Measurements from ENCODE around the gene POLR2J.
"Not testable (repeated sequence)": the region's sequence is repeated elsewhere in the genome, so short reads cannot be mapped to it uniquely, and the experiment has no call there.

POLR2J gene

GRCh38 chr7:102478314-102479208 is at the start of gene POLR2J:
TSS of gene POLR2J (minus strand) at chr7:102478922. CDS start at chr7:102478860, 62 bp downstream.
- DNase-seq: not testable (repeated sequence)

DNA sequence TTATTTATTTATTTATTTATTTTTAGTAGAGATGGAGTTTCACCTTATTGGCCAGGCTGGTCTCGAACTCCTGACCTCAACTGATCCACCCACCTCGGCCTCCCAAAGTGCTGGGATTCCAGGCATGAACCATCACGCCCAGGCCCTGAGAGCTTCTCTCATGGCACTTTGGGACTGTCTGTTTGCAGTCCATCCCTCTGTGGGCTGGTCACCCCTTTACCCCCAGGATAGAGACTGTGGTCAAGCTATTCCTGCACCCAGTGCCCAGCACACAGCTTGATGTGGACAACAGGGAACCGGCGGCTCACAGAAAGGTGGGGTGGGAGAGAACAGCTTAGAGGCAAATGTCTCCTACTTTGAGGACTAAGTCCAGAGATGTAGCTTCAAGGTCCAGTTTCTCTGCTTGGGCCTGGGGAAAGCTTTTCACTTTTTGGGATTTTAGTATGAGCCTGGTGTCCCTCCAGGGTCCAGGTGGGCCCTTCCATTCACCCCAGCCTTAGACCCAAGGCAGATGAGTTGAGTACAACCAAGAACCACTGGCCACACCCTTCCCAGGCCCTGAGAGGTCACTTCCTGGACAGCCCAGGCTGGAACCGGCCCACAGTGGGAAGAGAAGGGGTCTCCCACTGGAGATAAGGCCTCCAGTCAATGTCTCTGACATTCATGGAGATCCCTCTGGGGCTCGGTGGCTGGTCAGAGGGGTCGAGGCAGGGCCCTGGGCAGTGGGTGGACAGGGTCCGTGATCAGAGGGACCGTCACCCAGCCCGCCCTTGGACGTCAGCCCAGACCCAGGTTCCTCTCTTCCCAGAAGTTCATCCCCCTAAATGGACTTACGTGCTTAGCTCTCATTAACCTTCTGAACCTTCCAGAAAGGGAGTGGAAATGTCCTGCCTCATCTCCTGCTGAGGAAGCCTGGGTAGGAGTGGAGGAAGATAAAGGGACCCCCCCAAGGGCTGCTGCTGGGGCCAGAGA is 49.4 kb upstream of the POLR2J start:
- not testable (repeated sequence) for DNase-seq

DNA sequence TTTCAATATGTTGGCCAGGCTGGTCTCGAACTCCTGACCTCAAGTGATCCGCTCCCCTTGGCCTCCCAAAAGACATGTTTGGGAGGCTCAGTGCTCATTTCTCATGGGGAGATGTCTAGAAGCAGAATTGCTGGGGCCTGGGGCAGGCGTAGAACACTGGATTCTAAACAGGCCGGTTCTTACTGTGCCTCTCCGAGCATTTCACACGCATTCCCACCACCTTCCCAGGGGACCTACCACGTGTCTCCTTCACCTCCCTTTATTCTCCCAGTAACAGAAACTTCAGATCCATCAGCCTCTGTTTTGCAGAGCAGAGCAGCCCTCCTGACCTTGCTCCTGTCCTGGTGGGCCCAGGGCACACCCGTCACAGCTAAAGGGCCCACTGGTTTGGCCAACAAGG is 48.5 kb upstream of the POLR2J start:
- not testable (repeated sequence) for DNase-seq

DNA sequence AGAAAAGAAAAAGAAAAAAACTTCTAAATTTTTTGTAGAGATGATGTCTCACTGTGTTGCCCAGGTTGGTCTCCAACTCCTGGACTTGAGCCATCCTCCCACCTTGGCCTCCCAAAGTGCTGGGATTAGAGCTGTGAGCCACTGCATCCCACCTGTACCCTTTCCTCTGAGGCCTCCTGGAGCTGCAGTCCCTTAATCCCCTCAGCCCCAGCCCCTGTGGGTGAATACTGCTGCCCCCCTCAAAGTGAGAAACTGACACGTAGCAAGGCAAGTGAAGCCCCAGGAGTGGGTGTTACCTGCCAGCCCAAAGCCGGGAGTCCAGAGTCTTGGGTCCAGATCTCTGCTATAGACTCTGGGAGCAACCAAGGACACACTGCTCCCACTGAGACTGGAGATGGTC is 46.1 kb upstream of the POLR2J start:
- DNase-seq: not testable (repeated sequence)

DNA sequence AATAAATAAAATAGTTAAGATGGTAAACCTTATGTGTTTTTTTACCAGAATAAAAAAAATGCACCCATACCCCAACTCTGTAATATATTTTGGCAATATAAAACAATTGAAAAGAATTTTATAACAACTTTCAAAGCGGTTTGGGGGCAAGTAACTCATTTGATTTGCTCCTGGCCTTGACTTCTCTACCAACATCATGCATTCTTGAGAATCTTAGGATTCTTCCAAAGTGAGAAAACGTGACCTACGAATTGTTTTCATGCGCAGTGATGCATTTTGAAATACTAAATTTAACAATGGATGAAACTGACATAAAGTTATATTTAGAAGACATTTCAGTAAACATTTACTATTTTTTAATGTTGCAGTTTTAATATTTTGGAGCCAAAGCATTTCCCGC is 42.1 kb upstream of the POLR2J start:
- not testable (repeated sequence) for DNase-seq

DNA sequence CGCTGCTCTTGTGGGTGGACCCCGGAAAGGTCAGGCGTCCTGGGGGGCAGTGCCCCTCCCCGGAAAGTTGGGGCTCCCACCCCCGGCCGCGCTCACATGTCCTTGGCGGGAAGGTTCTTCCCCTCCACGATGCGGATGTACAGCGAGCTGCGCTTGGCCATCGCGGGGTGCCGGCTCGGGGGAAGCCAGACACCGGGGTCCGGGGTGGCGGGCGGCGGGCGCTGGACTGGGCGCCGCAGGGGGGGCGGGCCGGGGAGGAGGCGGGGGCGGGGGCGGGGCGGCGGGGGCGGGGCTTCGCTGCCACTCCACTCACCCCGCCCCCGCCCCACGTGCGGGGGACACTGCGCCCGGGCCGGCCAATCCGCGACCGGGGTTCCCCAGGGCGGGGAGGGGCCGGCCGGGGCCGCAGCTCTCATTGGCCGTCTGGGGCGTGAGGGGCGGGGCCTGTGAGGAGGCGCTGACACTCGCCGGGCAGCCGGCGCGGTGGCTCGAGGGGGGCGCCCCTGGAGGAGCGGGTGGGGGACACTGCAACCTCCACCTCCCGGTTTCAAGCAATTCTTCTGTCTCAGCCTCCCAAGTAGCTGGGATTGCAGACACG is 38.9 kb upstream of the POLR2J start, which contains the start of gene RASA4B:
RASA4B (minus strand) TSS at position 228 of the 598 bp plus-strand sequence; CDS start at position 161, 67 bp downstream.
- DNase-seq: not testable (repeated sequence)

DNA sequence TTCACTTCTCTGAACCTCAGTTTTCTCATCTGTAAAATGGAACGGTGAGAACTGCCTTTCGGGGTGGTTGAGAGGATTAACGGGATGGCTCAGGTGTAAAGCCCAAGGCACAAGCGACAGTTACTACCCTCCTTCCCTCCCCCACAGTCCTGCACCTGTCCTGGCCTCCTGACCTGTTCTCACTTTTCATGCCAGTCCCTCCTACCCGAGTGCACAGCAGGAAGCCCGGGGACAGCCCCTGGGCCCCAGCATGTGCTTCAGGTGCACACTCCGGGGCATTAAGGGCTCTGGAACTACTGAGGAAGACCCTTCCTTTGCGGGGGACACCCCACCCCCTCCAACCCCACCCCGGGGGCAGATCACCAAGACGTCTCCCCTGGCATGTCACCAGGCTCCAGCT is 38.2 kb upstream of the POLR2J start:
- not testable (repeated sequence) for DNase-seq

DNA sequence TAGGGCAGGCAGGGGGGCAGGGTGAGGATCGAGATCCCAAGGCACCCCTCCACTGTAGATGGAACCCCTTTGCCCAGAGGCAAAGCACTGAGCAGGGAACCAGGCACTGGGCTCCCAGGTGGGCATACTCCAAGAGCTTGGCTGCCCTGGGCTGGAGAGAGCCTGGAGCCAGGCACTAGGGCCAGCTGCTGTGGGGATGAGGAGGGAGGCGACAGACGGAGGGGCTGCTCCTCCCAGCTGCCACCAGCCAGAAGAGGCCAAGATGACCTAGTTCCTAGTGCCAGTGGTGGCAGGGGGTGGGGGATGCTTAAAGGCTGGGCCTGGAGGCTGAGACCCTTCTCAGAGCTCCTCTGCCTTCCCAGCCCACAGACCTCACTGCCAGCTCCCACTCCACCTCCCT is 37.2 kb upstream of the POLR2J start:
- DNase-seq: not testable (repeated sequence)

DNA sequence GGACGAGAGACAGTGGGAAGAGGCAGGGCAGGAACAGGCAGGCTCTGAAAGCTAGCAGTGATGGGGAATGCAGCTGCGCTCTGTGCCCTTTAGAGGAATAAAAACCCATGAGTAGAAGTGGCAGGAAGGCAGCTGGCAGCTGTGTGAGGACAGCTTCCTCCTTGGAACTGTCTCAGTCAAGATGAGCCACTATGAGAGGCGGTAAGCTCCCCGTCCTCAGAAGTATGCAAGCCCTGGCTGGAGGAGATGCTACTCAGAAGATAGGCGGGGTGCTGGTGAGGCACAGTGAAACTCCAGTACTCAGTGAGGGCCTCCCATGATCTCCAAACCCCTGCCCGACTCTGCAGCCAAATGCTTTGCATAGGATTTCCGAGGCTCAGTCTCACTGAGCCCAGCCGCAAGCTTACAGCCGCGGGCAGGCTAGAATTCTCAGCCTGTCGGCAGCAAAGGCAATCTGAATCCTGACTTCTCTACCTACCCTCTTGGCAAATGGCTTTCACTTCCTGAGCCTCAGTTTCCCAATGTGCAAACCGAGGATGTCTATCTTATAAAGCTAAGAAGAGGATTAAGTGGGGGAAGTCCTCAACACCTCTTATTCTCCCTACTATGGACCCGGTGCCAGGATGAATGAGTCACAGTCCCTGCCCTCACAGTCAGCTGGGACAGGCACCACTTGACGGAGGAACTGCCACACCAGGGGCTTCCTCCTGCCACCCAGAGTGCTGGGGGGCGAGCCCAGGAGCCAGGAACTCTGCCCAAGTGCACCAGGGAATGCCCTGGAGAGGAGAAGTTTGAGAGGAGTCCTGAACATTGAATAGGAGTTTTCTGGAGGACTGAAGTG is 36.4 kb upstream of the POLR2J start:
- not testable (repeated sequence) for DNase-seq

DNA sequence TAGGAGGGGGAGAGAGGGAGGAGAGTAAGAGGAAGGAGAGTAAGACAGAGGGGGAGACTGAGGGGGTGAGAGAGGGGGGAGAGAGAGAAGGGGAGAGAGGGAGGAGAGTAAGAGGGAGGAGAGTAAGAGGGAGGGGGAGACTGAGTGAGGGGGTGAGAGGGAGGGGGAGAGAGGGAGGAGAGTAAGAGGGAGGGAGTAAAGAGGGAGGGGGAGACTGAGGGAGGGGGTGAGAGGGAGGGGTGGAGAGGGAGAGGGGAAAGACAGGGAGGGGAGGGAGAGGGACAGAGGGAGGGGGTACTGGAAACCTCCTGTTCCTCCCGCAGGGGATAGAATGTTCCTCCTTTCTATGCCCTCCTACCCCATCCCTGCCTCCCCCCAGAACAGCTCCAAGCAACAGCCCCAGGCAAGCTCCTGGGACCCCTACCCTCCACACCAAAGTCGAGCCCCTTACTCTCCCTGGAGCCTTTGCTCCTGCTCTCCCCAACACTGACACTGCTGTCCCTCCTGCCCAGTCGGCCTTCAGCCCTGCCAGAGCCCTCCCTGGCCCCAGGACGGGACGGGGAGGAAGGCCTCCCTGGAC is 34.0 kb upstream of the POLR2J start:
- DNase-seq: not testable (repeated sequence)

- not testable (repeated sequence) for DNase-seq
Observed at GRCh38 chr7:102511860-102512522, 33.3 kb upstream of the POLR2J start.

GRCh38 chr7:102510575-102510974 is 31.9 kb upstream of the POLR2J start:
- not testable (repeated sequence) for DNase-seq

DNA sequence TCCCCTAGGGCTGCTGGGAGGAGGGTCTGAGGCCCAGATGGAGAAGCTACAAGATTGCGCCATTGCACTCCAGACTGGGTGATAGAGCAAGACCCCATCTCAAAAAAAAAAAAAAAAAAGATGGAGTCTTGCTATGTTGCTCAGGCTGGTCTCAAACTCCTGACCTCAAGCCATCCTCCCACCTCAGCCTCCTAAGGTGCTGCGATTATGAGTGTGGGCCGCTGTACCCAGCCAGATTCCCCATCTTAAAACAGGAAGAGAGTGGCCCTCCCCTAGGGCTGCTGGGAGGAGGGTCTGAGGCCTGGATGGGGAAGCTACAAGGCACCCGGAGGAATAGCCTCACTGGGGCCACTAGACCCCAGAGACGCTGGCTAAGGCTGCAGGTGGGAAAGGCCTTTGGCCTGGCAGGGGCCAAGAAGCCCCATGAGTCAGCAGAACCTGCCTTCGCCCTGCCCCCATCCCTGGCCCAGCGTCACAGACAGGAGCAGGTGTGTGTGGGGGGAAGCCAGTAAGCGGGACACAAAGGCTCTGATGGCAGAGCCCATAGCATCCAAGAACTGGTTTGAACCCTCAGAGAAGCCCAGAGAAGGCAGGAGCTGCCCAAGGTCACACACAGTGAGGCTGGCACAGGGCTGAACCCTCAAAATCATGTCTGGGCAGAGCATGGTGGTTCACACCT is 28.8 kb upstream of the POLR2J start:
- not testable (repeated sequence) for DNase-seq

DNA sequence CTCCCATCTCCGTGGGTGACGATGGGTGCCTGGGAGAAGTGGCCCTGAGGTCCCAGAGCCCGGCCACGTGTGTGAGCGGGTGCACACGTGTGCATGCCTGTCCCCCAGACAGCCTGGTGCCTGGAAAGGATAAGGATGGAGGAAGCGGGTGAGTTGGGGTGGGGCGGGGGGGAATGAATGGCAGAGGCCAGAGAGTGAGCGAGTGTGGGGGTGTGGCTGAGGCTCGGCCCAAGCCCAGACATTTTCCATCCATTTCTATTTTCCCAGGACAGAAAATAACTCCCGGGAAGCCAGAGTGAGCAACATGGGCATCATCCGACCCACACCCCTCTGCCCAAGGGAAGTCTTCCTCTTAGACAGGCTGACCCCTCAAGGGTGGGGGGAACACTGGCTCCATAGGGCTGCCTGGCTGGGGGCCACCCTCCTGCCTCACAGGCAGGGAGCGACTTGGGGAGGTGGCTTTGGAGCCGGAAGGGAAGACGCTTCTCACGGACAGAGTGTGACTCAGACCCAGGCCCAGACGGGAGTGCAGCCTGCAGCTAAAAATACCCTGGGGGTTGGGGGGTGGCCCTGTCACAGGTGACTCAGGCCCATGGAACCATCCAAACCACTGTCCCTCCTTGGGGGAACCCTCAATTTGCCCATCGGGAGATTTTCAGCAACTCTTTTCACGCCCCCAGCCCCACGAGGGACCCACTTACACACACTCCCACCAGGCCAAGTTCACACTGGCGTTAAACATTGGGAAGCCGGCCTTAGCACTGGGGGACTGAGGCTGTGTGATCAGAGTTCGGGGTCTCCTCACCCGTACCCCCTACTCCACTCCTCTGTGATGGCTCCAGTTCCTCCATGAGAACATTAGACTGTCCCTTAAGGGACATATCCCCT is 26.8 kb upstream of the POLR2J start:
- not testable (repeated sequence) for DNase-seq

- not testable (repeated sequence) for DNase-seq
Observed at GRCh38 chr7:102503141-102503540, 24.4 kb upstream of the POLR2J start.

- not testable (repeated sequence) for DNase-seq
Observed at GRCh38 chr7:102498321-102498720, 19.6 kb upstream of the POLR2J start.

DNA sequence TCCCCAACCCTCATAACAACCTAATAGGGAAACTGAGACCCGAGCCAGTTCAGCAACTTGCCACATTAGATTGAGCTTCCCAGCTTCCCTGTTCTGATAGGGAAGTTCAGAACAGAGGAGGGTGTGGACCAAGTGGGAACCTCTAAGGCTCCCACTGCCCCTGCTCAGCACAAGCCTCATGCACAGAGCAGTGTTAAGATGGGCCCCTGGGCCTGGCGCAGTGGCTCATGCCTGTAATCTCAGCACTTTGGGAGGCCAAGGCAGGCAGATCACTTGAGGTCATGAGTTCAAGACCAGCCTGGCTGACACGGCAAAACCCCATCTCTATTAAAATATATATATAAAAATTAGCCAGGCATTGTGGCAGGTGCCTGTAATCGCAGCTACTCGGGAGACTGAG is 18.6 kb upstream of the POLR2J start:
- not testable (repeated sequence) for DNase-seq

- DNase-seq: not testable (repeated sequence)
Observed at GRCh38 chr7:102496861-102497260, 18.1 kb upstream of the POLR2J start.
